Measurements from ENCODE around the gene SUPT3H. TPM values are rescaled to one million over a fixed set of nuclear protein-coding genes. Genes with fewer than 3 reads are reported as not detected.
A peak's percentile ranks its signal among the peaks of the same experiment; 100 is the strongest.

SUPT3H gene
- total and polyA plus RNA-seq, 2 experiments from 2014 or later, result 12.4 to 19.4 TPM

DNA sequence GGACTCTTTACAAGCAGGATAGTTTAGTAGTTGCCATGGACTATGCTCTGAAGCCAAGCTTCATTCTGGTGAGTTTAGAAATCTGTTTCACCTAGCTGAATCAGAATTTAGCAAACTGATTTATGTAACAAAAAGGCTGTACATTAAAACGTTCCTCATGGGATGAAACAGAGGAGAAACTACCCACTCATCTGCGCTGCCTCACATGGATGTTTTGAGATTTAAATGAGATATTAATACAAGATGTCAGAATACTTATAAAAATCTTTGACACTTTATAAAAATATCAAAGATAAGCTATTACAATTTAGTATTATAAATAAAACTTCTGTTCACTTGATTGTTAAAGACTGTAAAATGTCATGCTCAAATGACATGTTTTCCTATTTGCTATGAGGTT, 32.8 kb downstream of the SUPT3H start:
- TF ChIP-seq, protein P1, sequence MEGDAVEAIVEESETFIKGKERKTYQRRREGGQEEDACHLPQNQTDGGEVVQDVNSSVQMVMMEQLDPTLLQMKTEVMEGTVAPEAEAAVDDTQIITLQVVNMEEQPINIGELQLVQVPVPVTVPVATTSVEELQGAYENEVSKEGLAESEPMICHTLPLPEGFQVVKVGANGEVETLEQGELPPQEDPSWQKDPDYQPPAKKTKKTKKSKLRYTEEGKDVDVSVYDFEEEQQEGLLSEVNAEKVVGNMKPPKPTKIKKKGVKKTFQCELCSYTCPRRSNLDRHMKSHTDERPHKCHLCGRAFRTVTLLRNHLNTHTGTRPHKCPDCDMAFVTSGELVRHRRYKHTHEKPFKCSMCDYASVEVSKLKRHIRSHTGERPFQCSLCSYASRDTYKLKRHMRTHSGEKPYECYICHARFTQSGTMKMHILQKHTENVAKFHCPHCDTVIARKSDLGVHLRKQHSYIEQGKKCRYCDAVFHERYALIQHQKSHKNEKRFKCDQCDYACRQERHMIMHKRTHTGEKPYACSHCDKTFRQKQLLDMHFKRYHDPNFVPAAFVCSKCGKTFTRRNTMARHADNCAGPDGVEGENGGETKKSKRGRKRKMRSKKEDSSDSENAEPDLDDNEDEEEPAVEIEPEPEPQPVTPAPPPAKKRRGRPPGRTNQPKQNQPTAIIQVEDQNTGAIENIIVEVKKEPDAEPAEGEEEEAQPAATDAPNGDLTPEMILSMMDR (IDR thresholded peaks at IDR 0.05; ENCODE audit: low read depth, low read length), result no peak
- Histone ChIP-seq H3K36me3 (no peaks in the 10 kb centered on the region), H3K9me3 (ENCODE audit: low read depth) (no peaks in the 10 kb centered on the region), H3K4me3 (no peak overlapping the region), H3K4me1 (ENCODE audit: low read depth) (no peaks in the 10 kb centered on the region), H3K27ac (no peak overlapping the region), H3K27me3 (no peaks in the 10 kb centered on the region)
- DNase-seq (ENCODE audit: low read depth in 1 of 2, low spot score in 1 of 2), result no peak

DNA sequence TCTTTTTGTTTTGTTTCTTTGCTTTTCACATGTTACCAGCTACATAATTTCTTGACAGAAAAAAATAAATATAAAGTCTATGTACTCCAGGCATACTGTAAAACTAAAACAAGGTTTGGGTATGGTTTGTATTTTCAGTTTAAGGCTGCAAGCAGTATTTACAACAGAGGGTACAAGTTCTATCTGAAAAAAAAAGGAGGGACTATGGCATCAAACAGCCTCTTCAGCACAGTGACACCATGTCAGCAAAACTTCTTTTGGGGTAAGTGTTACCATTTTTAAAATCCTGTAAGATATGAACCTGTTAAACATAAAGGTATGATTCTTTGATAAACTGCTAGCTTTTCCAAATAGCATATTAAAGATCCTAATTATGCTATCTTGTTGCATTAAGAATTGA, 49.2 kb downstream of the SUPT3H start:
- no peaks in the 10 kb centered on the region for H3K9me3 ChIP-seq (ENCODE audit: low read depth)
- no peaks in the 10 kb centered on the region for H3K27me3 ChIP-seq
- H3K27ac ChIP-seq, result peak overlapping the region; percentile 71
- H3K4me3 ChIP-seq, result peak overlapping the region; percentile 15
- TF ChIP-seq, protein P1 (IDR thresholded peaks at IDR 0.05; ENCODE audit: low read depth, low read length), result no peak
- no peak for DNase-seq (ENCODE audit: low read depth in 1 of 2, low spot score in 1 of 2)
- peaks cover 24% of the 10 kb centered on the region for H3K4me1 ChIP-seq (ENCODE audit: low read depth)
- no peaks in the 10 kb centered on the region for H3K36me3 ChIP-seq

DNA sequence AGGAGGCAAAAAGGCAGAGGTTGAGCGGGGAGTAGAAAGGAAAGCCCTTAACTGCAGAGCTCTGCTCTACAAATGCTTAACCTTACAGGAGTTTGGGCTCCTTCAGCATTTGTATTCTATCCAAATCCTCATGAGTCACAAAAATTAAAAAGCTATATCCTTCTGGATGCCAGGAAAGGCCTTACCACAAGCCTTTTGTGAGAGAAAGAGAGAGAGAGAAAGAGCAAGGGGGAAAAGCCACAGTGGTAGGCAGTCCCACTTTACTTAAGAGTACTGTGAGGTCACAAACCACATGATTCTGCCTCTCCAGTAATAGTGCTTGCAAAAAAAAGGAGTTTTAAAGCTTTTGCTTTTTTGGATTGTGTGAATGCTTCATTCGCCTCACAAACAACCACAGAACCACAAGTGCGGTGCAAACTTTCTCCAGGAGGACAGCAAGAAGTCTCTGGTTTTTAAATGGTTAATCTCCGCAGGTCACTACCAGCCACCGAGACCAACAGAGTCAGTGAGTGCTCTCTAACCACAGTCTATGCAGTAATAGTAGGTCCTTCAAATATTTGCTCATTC, 49.7 kb downstream of the SUPT3H start, which contains the start of gene RUNX2:
Gene RUNX2 (plus strand): TSS at position 375 of the 567 bp plus-strand sequence. CDS start 397 bp downstream, outside the sequence.
- peak within 1 kb of the TSS; percentile 71 for H3K27ac ChIP-seq

DNA sequence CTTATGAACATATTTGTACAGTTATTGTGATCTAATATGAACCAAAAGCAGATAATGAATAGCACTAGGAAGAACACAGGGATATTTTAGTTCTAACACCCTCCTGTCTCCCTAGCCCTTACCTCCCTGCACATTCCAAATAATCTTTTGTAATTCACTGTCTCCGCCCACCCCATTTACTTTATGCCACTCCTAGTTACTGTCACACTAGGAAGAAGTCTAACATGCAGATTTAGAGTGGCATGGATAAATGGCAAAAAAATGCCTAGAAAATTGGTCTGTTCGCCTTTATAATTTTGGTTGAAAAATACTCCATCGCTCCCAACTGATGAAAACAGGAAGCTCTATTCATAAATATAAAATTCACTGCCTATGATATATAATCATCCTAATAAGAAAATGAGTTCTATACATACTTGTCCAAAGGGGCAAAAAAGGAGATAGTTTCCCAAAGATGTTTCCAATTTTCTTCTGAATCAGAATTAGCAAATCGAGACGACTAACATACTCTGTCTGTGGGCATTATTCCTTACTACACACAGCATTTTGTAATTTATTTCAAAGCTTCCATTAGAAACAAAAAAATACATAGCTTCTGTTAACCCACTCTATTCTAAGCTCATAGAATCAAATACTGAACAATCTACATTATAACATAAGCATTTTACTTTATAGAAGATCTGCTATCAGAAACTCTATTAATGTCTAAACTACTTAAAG, 50.9 kb downstream of the SUPT3H start:
- H3K27ac ChIP-seq, result no peak overlapping the region

More for the DNA sequence above, 49.7 kb downstream of the SUPT3H start, which contains the start of gene RUNX2:
- H3K4me3 ChIP-seq, result peak within 1 kb of the TSS; percentile 15
- no peaks in the 10 kb centered on the region for H3K36me3 ChIP-seq
- no peaks in the 10 kb centered on the region for H3K27me3 ChIP-seq
- TF ChIP-seq, protein P1 (IDR thresholded peaks at IDR 0.05; ENCODE audit: low read depth, low read length), result no peak
- DNase-seq (ENCODE audit: low read depth in 1 of 2, low spot score in 1 of 2), result peak; percentile 17 to 94
- no peaks in the 10 kb centered on the region for H3K9me3 ChIP-seq (ENCODE audit: low read depth)
- peaks cover 24% of the 10 kb centered on the region for H3K4me1 ChIP-seq (ENCODE audit: low read depth)

DNA sequence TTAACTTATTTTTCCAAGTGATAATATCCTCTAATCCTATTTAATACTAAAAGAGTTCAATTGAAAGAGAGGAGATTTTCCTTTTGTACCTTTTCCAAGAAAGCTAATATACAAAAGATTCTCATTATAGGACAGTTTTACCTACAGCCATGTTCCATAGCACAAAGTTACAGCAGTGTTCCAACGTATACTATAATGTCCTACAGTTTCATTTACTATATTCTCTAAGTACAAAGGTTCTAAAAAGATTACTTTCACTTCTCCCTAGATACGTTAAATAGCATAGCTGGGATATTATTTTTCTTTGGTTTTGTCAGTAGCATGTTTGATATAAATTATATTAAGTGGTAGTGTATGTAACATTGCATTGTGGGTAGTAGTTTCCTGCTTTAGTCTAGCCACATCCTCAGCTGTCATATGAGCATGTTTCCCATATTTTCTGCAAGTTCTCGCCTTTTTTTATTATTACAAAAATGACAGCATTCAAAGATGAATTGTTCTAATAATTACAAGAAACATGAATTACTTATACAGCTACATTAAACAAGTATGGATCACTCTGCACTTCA, 54.0 kb downstream of the SUPT3H start:
- TF ChIP-seq, protein P1 (IDR thresholded peaks at IDR 0.05; ENCODE audit: low read depth, low read length), result no peak
- Histone ChIP-seq H3K4me3 (no peak overlapping the region), H3K4me1 (ENCODE audit: low read depth) (peaks cover 26% of the 10 kb centered on the region), H3K27me3 (no peaks in the 10 kb centered on the region), H3K36me3 (no peaks in the 10 kb centered on the region), H3K27ac (no peak overlapping the region), H3K9me3 (ENCODE audit: low read depth) (no peaks in the 10 kb centered on the region)
- no peak for DNase-seq (ENCODE audit: low read depth in 1 of 2, low spot score in 1 of 2)

More for the DNA sequence above, 50.9 kb downstream of the SUPT3H start:
- Histone ChIP-seq H3K9me3 (ENCODE audit: low read depth) (no peaks in the 10 kb centered on the region), H3K4me3 (no peak overlapping the region), H3K4me1 (ENCODE audit: low read depth) (peaks cover 30% of the 10 kb centered on the region), H3K36me3 (no peaks in the 10 kb centered on the region), H3K27me3 (no peaks in the 10 kb centered on the region)
- TF ChIP-seq, protein P1 (IDR thresholded peaks at IDR 0.05; ENCODE audit: low read depth, low read length), result no peak
- peak in 1 of 2 donors; percentile 8 for DNase-seq (ENCODE audit: low read depth in 1 of 2, low spot score in 1 of 2)
